HG03196 (cell line): ENCODE results near the gene FRMD5.
A peak's percentile ranks its signal among the peaks of the same experiment; 100 is the strongest.
"Not testable (repeated sequence)": the region's sequence is repeated elsewhere in the genome, so short reads cannot be mapped to it uniquely, and the experiment has no call there.

ENCODE experiments used
- ATAC-seq: cut with Tn5 transposase; IDR thresholded peaks from one replicate; pipeline ENCODE4 v1.9.1; 2021; ENCODE audit not compliant: unreplicated experiment

Gene FRMD5

DNA sequence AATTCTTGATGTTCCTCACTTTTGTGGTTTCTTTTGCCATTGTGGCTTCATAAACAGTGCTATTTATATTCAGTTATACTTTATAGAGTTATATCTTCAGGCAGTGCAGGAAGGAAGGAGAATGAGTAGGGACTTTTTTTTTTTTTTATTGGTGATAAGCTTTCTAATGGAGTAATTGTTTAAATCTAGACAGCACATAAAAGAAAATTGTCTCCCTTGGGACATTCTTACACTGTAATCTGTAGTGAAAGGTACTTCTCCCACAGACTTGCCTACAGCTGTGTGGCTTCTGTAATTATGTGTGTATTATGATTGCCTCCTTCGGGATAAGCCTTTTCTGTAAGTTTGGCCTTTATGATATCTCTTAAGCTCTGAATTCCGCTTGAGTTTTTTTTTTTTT, 326.7 kb downstream of the FRMD5 start:
- ATAC-seq: no peak

DNA sequence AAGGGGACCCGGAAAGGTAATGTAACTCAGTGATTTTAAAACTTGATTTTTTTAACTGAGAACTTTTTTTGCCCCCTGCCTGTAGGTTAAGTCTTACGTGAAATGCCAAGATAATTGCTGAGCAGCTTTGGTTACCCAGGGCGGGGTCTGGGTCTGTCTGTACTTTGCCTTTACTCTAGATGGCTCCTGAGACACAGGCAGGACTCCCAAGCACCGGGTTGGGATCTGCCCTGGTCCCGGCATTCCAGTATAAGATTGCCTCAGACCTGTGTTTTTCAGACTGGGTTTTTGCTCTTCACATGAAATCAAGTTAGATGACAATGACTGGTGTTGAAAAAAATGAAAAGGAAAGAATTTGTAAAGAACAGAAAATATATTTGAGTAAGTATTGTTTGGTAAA, 328.0 kb downstream of the FRMD5 start:
- ATAC-seq: no peak

DNA sequence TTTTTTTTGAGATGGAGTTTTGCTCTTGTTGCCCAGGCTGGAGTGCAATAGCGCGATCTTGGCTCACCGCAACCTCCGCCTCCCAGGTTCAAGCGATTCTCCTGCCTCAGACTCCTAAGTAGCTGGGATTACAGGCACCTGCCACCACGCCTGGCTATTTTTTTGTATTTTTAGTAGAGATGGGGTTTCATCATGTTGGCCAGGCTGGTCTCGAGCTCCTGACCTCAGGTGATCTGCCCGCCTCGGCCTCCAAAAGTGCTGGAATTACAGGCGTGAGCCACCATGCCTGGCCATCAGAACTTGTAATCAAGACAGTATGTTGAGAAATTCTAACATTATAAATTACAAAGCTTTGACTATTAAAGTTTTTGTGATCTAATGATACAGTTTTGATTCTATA, 328.4 kb downstream of the FRMD5 start:
- ATAC-seq: not testable (repeated sequence)

DNA sequence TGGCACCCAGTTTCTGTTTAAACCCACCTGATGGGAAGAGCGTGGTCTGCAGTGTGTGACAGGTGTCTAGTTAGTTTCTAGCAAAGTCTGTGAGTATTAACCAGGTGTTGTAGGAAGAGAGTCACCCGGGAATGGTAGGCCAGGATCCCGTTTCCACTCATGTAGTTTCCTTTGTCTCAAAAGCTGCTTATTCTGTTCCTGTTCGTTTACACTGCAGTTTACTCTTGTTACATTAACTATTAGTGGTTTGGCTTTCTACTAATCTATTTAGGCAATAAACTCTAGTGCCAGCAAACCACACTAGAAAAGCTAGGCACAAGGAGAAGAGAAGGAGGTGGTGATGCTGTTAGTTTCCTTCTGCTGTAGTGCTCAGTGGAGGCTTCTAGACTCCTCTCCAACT, 335.5 kb downstream of the FRMD5 start:
- no peak for ATAC-seq

DNA sequence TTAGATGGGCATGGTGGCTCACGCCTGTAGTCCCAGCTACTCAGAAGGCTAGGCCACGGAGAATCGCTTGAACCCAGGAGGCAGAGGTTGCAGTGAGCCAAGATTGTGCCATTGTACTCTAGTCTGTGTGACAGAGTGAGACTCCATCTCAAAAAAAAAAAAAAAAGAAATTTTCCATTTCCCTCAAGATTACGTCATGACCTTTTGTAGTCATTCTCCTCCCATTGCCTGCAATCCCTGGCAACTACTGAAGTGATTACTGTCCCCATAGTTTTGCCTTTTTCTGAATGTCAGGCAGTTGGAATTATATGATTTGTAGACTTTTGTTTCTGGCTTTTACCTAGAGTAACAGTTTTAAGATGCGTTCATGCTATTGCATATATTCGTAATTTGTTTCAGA, 340.3 kb downstream of the FRMD5 start:
- no peak for ATAC-seq

DNA sequence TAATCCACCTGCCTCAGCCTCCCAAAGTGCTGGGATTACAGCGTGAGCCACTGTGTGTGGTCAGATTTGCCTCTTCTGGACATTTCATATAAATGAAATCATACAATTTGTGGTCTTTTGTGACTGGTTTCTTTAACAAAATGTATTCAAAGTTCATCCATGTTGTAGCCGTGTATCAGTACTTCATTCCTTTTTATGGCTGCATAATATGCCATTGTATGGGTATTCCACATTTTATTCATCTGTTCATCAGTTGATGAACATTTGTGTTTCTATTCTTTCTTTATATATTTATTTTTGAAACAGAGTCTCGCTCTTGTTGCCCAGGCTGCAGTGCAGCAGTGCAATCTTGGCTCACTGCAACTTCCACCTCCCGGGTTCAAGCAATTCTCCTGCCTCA, 342.5 kb downstream of the FRMD5 start:
- ATAC-seq: no peak

DNA sequence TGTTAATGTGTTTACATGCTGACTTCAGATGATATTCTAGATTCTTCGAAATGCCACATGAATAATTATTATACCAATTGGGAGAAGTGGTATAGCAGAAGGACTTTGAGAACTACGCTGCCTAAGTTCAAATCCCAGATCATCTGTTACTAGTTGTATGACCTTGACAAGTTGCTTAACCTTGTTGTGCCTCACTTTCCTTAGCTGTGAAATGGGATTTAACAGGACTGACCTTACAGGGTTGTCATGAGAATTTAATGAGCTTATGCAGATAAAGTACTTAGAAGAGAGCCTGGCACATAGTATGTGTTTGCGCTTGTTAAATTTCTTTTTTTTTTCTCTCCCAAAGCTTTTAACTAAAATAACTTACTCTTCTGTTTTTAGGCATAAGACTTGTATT, 343.8 kb downstream of the FRMD5 start:
- ATAC-seq: no peak

DNA sequence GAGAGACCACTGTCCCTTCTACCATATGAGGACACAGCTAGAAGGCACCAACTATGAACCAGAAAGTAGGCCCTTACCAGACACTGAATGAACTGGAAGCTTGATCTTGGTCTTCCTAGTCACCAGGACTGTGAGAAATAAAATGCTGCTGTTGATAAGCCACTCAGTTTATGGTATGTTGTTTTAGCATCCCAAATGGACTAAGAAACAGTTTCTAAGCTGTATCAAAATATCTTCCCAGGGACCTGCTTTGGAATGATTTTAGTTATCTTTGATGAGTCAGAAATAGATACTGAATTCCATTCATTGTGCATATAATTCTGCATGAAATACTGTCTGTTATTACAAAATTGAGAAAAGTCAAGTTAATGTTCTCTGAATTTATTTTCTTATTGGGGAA, 349.6 kb downstream of the FRMD5 start:
- ATAC-seq: no peak

DNA sequence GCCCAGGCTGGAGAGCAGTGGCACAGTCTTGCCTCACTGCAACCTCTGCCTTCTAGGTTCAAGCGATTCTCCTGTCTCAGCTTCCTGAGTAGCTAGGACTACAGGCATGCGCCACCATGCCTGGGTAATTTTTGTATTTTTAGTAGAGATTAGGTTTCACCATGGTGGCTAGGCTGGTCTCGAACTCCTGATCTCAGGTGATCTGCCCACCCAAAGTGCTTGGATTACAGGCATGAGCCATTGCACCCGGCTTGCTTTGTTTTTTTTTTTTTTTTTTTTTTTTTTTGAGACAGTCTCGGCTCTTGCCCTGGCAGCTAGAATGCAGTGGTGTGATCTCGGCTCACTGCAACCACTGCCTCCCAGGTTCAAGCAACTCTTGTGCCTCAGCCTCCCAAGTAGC, 362.6 kb downstream of the FRMD5 start:
- ATAC-seq: not testable (repeated sequence)

DNA sequence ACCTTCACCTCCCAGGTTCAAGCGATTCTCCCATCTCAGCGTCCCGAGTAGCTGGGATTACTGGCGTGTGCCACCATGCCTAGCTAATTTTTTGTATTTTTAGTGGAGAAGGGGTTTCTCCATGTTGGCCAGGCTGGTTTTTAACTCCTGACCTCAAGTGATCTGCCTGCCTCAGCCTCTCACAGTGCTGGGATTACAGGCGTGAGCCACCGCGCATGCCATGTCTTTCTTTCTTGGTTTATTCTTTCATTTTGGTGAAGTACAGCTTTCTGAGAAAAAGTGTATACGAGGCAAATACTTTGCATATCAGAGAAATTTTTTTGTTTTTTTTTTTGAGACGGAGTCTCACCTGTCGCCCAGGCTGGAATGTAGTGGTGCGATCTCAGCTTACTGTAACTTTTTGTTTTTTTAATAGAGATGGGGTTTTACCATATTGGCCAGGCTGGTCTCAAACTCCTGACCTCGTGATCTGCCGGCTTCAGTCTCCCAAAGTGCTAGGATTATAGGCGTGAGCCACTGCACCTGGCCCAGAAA, 363.5 kb downstream of the FRMD5 start:
- ATAC-seq: not testable (repeated sequence)

DNA sequence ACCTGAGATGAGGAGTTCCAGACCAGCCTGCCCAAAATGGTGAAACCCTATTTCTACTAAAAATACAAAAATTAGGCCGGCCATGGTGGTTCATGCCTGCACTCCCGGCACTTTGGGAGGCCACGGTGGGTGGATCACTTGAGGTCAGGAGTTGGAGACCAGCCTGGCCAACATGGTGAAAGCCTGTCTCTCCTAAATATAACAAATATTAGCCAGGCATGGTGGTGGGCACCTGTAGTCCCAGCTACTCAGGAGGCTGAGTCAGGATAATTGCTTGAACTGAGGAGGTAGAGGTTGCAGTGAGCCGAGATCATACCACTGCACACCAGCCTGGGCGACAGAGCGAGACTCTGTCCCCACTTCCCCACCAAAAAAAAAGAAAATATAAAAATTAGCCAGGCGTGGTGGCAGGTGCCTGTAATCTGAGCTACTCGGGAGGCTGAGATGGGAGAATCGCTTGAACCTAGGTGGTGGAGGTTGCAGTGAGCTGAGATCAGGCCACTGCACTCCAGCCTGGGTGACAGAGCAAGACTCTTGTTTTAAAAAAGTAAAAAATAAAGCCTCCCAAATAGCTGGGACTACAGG, 364.3 kb downstream of the FRMD5 start:
- not testable (repeated sequence) for ATAC-seq

DNA sequence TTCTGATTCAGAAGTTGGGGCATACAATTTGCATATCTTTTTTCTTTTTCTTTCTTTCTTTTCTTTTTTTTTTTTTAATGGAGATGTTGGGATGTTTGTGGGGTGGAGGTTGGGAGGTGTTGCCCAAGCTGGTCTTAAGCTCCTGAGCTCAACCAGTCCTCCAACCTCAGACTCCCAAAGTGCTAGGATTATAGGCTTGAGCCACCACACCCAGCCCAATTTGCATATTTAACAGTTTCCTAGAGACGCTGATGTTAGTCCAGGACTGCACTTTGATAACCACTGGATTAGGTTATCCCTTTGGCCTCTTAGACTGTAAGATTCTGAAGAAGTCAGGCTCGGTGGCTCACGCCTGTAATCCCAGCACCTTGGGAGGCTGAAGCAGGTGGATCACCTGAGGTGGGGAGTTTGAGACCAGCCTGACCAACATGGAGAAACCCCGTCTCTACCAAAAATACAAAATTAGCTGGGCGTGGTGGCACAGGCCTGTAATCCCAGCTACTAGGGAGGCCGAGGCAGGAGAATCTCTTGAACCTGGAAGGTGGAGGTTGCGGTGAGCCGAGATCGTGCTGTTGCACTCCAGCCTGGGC, 365.0 kb downstream of the FRMD5 start:
- not testable (repeated sequence) for ATAC-seq

DNA sequence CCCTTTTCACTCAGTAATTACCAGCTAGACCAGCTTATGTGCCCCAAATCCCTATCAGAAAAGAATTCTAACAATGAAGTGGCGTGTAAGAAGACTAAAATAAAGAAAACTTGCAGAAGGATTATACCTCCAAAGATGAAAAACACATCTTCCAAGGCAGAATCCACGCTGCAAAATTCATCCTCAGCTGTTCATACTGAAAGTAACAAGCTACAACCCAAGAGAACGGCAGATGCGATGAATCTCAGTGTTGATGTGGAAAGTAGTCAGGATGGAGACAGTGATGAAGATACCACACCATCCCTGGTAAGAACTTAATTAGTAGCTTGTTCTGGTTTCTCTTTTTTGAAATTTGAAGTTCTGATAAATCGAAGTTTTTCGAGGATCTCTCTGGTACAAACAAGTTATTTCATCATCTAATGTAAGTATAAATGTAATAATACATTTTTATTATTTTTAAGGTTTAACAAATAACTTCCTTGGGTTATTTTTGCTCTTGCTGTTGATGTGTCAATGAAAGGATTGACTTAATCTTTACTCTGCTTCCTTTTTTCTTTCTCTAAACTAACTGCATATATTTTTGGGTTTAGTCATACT, 366.9 kb downstream of the FRMD5 start:
- ATAC-seq: no peak

DNA sequence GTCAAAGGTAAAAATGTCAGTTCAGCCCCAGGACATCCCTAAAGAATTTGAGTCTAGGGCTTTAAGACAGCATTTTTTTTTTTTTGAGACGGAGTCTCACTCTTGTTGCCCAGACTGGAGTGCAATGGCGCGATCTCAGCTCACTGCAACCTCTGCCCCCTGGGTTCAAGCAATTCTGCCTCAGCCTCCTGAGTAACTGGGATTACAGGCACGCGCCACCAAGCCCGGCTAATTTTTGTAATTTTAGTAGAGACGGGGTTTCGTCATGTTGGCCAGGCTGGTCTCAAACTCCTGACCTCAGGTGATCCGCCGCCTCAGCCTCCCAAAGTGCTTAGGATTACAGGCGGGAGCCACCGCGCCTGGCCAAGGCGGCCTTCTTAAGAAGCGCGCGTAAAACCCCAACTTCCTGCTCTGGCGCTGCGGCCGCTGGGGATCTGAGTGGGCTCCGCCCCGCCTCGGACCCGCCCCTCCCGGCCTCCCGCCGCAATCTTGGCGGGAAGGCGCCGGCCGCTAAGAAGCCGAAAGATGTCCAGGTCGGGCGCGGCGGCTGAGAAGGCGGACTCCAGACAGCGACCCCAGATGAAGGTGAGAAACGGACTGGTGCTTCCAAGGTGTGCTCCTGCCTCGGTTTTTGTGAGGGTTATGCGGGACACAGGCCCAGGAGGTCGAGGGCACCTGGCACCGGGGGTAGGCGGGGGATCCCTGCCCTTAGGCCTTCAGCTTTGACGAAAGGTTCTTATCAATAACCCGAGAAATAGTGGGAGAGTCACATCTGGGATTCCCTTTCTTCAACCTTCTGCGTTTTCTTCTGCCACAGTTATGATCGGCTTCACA, 368.3 kb downstream of the FRMD5 start, which contains the start of gene WDR76:
TSS of gene WDR76 (plus strand) at position 495 of the 834 bp plus-strand sequence. CDS start at position 526, 31 bp downstream.
- ATAC-seq: peak; percentile 64

DNA sequence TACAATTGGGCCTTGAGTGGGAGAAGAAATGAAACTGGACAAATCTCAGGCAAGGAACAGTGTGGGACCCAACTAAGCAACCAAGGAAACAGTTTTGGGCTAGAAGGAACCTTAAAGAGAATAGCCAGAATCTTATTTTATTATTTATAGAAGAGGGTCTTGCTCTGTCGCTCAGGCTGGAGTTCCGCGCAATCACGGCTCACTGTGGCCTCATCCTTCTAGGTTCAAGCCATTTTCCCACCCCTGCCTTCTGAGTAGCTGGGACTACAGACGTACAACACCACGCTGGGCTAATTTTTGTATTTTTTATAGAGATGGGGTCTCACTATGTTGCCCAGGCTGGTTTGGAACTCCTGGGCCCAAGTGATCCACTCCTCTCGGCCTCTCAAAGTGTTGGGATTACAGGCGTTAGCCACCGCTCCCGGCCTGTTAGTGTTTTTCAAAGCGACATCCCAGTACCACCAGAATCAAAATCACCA, 369.0 kb downstream of the FRMD5 start:
- ATAC-seq: no peak

DNA sequence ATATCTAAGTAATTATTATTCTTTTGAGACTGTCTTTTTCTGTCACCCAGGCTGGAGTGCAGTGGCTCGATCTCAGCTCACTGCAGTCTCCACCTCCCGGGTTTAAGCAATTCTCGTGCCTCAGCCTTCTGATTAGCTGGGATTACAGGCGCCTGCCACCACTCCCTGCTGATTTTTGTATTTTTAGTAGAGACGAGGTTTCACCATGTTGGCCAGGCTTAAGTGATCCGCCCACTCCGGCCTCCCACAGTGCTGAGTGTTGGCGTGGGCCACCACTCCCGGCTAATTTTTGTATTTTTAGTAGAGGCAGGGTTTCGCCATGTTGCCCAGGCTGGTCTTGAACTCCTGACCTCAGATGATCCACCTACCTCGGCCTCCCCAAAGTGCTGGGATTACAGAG, 369.8 kb downstream of the FRMD5 start:
- not testable (repeated sequence) for ATAC-seq

DNA sequence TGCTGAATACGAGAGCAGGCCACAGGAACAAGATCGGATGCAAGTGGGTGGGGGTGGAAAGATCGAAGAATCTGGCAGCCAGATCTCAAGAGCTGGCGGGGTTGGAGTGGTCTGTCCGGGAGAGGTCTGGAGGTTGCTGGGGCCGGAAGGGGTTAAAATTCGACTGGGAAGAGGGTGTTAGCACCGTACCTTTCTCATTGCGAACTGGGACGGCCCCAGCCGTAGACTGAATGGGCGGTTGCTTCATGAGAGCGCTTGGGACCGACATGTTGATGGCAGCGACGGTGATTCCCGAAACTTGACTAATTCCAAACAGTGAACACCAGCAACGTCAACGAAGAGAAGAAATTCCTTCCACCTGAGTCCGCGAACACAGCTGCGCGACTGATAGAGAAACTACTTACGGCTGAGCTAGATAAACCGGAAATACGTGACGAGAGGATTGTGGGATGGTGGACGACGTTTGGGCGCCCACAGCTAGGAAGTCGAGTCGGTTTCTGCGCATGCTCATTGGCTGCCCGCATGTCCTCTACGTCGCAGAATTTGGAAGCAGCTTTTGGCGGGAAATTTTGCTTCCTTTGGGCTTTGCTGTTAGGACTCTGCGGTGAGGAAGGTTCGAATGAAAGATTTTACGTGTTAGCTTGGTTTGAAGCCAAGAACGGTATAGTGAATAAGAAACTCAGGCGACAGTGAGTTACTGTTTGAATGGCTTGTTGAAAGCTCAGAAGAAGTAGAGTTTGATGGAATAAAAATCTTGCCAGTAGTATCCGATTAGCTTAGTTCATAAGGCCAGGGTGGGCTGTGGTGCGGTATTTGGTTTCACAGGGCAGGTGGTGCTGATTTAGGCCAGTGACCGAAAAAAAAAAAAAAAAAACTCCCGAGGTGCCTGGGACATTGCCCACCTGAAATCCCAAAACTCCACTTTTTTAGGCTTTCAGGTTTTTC, 370.5 kb downstream of the FRMD5 start, which contains the start of gene MFAP1:
TSS of gene MFAP1 (minus strand) at position 389 of the 945 bp plus-strand sequence. CDS start at position 268, 121 bp downstream.
- ATAC-seq: peak; percentile 63

DNA sequence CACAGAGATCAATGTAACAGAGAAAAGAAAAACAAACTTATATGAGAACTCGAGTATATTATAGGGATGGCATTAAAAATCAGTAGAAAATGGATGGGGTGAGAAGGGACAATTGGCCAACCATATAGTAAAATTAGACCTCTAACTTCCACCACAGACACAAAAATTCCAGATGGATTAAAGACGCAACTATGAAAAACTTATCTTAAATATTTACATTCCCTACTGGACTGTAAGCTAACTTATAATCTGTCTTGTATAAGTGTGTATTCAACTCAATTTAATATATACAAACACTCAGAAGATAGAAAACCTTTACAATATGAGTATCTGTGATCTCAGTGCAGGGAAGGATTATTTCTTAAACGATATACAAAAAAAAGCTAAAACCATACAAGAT, 373.6 kb downstream of the FRMD5 start:
- no peak for ATAC-seq
